ENCODE results near the gene ATP8A2.
"Not testable (repeated sequence)": the region's sequence is repeated elsewhere in the genome, so short reads cannot be mapped to it uniquely, and the experiment has no call there.

The ATP8A2 gene

DNA sequence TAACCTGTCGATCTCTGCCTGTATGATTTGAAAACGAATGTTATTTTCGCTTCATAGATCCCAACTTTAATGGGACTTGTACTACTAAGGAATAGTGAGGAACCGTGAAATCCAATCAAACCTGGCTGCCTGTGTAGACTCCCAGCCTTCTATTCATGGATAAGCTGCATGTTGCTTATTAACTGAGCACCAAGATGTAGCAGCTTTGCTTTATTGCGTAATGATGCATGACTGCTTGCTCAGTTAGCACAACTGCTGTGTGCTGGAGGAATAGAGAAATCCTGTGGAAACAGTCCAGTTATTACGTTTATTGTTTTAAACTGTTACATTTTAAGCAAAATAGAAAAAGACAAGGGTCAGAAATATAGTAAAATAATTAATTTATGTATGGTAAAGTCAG is 571.9 kb downstream of the ATP8A2 start:
- DNase-seq (ENCODE audit: extremely low read depth in 1 of 2, low read depth in 1 of 2): no peak

DNA sequence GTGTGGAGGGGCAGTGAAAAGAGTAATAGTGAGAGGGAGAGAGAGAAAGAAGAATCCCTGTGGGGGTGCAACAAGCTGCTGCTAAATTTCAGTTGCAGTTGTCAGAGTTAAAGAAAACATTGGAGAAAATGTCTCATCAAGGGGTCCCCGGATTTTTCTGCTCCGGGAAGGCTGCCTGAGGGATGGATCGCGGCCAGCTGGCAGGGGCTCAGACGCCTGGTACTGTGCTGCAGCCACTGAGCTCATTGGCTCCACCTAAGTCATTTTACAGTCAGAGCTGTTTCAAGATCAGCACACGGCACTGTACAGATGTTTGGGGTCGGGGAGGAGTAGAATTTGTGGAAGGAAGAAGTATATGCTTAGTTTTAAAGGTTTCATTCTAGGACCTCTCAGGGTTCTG is 573.8 kb downstream of the ATP8A2 start:
- no peak for DNase-seq (ENCODE audit: extremely low read depth in 1 of 2, low read depth in 1 of 2)

DNA sequence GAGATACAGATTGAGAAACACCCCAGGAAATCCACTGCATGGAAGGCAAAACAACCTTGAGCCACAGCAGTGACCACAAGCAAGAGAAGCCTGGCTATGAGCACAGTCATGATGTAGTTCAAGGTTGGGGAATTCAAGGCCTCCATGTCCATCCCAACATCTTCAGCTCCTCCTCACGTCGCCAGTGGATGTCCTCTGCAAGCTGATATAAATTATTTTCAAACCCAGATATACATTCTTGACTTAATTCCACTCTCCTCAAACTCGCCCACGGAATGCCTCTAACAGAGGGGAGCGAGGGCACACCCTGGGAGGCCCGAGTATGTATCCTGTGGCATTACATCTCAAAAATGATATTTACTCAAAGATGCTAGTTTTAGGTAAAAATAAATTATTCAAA is 574.5 kb downstream of the ATP8A2 start:
- no peak for DNase-seq (ENCODE audit: extremely low read depth in 1 of 2, low read depth in 1 of 2)

DNA sequence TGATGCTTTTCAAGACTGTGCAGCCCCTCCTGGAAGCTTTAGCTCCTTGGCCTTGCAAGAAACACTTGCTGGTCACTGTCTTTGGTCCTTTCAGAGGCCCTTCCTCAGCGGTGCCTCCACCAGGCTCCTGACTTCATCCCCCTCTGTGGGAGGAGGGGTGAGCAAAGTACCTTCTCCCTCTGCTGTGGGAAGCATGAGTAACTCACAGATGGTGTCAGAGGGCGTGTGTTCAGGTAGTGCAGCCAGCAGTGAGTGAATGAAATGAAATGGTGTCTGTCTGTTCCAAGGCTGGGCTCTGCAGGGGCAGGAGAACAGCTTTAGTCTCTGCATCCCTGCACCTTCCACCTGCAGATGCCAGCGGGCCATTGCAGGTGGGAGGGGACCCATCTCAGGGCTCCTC is 577.1 kb downstream of the ATP8A2 start:
- no peak for DNase-seq (ENCODE audit: extremely low read depth in 1 of 2, low read depth in 1 of 2)

DNA sequence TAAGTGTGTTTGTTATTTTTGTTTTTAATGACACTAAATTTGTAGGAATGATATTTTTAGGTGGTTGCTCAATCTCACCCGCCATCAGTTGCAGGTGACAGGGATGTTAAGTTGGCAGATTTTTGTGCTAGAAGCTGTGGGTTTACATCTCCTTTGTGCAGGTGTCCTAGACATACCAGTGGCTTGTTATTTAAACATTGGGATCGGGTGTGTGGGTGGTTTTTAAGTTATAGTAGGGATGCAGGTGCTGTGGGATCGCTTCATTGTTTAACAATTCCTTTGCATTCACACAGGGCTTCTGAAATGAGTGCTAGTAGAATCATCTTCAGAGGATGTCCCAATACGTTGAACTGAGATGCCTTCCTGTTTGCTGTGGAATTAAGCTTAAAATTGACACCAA is 580.1 kb downstream of the ATP8A2 start:
- DNase-seq (ENCODE audit: extremely low read depth in 1 of 2, low read depth in 1 of 2): no peak

DNA sequence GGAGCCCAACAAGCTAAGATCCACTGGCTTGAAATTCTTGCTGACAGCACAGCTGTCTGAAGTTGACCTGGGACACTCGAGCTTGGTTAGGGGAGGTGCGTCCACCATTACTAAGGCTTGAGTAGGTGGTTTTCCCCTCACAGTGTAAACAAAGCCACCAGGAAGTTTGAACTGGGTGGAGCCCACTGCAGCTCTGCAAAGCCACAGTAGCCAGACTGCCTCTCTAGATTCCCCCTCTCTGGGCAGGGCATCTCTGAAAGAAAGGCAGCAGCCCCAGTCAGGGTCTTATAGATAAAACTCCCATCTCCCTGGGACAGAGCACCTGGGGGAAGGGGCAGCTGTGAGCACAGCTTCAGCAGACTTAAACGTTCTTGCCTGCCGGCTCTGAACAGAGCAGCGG is 582.3 kb downstream of the ATP8A2 start:
- DNase-seq (ENCODE audit: extremely low read depth in 1 of 2, low read depth in 1 of 2): not testable (repeated sequence)

DNA sequence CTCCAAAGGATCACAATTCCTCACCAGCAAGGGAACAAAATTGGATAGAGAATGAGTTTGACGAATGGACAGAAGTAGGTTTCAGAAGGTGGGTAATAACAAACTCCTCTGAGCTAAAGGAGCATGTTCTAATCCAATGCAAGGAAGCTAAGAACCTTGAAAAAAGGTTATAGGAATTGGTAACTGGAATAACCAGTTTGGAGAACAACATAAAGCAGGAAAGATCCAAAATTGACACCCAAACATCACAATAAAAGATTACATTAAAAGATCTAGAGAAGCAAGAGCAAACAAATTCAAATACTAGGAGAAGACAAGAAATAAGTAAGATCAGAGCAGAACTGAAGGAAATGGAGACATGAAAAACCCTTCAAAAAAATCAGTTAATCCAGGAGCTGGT is 583.2 kb downstream of the ATP8A2 start:
- DNase-seq (ENCODE audit: extremely low read depth in 1 of 2, low read depth in 1 of 2): not testable (repeated sequence)

DNA sequence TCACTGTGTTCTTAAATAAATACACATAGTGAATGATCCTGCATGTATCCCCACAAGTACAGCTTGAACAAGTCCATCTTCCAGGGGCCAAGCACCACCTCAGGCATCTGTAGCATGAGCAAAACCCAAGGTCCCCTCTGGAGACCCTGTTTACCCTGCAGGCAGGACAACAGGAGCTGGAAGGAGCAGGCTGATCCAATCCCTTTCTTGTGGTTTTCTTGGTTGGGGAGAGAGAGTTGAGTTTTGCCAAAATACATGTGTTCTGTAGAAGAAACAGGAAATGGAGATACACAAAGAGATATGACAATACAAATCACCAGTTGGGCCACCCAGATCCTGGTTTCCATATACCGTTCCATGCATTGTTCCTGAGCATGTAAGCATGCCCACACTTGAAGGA is 587.2 kb downstream of the ATP8A2 start:
- DNase-seq (ENCODE audit: extremely low read depth in 1 of 2, low read depth in 1 of 2): no peak

DNA sequence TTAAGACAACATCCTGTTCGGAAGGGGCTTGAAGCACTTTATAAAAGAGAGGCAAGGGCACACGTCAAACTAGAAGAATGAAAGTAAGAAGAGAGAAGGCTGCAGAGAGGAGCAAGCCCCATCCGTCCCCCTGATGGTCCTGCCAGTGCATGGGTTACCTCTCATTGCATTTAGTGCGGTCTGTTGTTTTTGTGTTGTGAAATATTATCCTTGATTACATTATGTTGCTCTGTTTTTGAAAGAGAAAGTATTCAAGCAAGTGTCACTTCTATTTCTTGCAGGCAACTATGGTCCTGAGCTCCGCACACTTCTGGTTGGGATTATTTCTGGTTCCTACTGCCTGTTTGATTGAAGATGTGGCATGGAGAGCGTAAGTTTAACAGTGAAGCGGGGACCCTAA is 589.5 kb downstream of the ATP8A2 start:
- DNase-seq (ENCODE audit: extremely low read depth in 1 of 2, low read depth in 1 of 2): no peak

DNA sequence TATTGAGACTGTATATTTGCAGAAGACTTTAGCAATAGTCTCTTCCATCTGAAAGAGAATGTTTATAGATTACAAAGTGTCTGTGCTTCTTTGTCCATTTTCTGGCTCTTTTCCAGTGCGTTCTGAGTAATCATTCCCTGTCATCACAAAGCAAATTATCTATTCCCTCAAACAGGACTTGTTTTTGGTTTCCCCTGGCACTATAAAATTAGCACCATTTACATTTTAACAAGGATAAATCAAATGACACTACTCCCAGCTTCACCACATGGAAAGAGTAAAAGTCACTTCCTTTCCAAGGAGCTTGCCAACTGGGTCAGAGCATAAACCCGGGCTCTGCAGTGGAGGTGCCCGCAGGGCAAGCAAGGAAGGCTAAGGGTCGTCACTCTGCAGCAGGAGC is 591.9 kb downstream of the ATP8A2 start:
- DNase-seq (ENCODE audit: extremely low read depth in 1 of 2, low read depth in 1 of 2): no peak

DNA sequence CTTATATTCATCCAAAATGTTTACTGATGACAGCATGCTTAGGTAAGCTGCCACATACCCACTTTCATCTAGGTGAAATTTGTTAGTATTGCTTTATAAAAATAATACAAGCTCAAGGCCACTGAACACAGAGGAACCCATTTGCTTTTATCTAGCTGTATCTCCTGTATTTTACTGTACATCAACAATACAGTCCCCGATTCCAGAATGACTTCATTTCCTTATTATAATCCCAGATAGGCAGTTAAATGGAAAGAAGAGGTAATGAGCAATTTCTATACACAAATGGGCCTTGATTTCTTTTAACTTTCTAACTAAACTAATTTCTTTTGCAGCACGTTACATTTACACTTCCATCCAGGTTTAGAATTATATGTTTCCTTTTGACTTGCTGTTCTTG is 593.8 kb downstream of the ATP8A2 start:
- DNase-seq (ENCODE audit: extremely low read depth in 1 of 2, low read depth in 1 of 2): no peak

DNA sequence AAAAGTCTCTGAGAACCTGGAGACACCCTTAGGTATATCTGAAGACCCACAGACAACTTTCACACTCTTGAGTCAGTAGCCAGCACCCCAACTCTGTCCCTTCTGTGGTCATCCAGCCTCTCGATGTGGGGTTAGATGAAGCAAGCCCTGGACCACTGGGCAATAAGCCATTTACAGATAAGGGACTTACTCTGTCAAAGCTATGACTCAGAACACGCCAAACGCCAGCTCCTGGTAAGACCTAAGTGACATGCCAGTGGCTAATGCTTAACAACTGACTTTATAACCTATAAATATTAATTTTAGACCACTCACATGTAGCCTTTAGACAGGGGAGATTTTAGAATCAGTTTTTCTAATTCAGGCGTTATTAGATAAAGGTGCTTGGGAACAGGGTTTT is 594.3 kb downstream of the ATP8A2 start:
- no peak for DNase-seq (ENCODE audit: extremely low read depth in 1 of 2, low read depth in 1 of 2)

DNA sequence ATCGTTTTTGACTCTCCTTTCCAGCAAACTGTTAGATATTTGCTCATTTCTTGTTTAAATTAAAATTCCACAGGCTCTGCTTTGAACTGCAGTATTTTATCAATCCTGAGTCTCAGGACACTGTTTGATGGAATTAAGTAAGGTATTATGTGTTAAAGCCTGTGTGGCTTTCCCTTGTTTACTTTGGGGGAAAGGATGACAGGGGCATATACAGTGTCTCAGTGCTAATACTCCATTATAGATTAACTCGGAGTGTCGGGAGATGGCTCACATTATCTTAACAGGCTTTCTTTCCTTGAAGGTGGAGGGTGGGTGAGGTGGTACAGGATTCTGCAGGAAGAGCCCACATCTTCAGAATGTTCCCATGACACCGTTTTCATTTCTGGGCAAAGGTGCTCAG is 595.4 kb downstream of the ATP8A2 start:
- DNase-seq (ENCODE audit: extremely low read depth in 1 of 2, low read depth in 1 of 2): no peak

DNA sequence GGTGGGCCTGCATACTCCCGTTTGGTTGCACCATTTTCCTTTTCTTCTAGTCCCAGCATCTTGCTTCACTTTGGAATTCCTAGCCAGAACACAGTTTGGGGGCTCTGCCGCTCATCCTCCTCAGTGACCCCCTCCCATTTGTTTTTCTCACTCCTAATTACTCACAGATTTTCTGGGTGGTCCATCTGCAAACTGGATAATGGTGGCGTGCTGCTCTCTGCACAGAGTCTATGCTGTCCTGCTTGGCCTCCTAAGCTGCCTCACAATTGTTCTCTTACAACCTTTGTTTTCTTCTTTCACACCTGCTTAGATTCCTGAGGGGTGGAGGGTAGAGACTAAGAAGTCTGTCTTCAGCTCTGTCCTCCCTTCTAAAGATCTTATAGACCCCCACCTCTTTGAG is 599.3 kb downstream of the ATP8A2 start:
- no peak for DNase-seq (ENCODE audit: extremely low read depth in 1 of 2, low read depth in 1 of 2)

DNA sequence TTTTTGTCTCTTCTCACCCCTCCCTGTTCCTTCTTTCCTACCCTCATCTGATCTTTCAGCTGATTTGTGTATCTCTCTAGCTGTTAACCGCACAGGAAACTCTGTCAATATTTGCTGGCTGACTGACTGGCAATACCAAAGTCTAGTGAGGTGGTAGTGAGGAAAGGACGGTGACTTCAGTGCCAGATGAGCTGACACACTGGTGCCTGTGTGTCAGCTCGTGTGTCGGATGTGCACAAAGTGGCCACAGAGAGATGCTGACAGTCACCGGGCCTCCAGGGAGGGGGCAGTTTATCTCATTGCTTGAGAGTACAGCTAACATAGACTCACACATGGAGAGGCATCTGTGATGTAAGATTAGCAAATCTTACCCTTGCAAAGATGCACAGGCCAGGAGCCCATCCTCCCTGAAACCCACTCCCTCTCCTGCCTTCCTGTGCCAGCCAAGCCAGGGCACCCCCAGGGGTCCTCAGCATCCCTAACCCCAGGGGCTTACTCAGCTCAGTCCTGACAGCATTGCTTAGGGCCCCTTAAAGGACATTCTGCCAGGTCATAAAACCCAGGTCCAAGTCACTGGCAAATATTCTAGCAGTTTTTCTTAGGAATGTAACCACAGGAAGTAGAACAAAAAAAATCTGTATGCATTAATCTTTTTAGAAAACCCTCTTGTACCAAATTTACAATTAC is 599.8 kb downstream of the ATP8A2 start:
- peak in 1 of 2 donors; percentile 12 for DNase-seq (ENCODE audit: extremely low read depth in 1 of 2, low read depth in 1 of 2)

DNA sequence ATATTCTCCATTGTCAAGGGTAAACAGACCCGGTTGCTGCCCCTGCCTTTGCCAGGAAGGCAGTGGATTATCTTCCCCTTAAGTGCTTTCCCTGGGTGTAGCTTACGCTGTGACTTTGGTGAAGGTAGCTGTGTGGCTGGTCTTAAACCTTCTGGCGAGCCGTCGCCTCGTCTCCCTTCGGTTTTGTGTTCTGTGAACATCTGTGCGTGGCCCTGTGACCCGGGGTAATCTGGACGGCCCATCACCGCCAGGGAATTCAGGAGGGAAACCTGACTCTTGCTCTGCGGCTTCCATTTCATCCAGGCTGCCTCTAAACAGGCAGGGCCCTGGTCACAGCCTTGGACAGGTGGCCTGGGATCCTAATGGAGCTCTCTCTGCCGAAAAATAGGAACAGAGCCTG is 601.3 kb downstream of the ATP8A2 start:
- DNase-seq (ENCODE audit: extremely low read depth in 1 of 2, low read depth in 1 of 2): no peak

DNA sequence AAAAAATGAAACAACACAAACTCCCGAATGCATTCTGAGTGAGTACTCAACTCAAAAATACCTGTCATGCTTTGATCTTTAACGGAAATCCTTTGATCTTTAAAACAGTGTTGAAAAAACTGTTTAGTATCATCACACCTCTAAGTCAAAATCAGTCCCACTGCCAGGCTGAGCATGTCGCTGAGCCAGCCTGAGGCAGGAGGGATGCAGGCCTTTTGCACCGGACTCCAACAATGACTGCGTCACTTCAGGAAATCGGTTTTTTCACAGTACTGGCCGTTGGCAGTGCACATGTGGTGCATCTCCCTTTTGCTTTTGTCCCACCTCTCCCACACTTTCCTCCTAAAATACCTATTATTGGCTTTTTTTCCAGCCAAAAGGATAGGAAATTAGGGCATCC is 601.8 kb downstream of the ATP8A2 start:
- DNase-seq (ENCODE audit: extremely low read depth in 1 of 2, low read depth in 1 of 2): no peak

DNA sequence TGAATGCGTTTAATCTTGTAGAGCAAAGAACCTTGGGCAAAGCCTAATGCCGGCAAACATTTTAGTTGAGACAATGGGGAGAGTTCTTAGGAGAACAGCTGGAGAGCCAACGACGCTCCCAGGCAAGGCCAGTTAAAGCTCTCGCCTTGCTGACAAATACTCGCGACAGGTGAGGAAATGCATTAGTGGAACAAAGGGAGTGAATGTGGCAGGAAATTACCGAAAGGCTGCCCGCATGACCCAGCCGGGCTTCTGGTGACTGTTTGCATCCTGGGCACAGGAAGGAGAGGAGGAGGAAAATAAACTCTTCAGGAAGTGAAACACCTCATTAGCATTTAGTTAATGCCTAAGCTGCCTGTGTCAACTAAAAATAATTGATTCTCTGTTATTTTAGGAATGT is 605.4 kb downstream of the ATP8A2 start:
- no peak for DNase-seq (ENCODE audit: extremely low read depth in 1 of 2, low read depth in 1 of 2)

DNA sequence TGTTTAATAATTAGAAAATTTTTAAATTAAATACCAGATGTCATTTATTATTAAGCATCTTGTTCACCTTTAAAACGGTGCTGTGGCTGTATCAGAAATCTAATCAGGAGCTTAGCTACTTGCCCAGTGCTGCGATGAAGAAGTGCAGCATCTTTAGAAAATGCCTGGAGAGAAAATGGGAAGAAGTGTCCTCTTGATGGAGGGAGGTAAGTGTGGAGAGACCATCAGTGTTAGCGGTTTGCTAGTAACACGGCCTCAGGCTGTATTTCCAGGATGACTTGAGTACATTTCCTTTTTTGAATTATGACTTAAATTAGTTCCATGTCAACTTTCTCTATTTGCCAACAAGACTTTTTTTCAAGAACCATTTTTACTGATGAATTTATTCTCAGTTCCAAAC is 605.9 kb downstream of the ATP8A2 start:
- DNase-seq (ENCODE audit: extremely low read depth in 1 of 2, low read depth in 1 of 2): no peak

DNA sequence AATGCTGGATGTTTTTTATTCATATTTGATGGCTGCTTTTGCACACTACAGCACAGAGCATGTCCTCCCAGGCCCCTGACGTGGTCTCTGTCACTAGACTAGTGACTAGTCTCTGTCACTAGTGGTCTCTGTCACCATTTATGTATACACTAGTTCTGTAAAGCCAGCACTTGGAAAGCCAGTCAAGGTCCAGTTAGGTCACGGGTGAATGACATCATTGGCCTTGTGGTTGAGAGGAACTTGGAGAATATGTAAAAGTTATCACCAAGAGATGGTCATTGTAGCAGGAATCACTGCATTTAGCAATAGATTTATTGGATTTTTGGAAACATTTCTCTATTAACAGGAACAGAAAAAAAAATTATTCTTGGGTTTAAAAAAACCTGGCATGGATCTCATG is 607.2 kb downstream of the ATP8A2 start:
- no peak for DNase-seq (ENCODE audit: extremely low read depth in 1 of 2, low read depth in 1 of 2)

DNA sequence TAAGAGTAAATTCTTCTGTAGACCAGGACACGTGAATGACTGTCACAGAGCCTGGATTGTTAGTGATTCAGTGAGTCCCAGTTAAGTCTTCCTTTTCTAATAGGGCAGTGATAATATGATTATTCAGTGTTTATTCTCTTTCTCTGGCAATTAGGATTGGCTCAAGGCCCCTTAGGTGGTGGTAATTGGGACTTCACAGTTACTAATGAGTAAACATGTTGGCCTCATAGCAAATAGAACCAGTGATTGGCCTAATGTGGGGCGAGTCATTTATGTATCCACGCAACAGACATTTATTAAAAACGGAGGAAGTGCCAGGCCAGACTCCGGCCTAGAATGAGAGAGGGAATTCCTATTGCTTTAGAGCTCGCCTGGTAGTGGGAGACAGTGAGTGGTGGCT is 607.6 kb downstream of the ATP8A2 start:
- DNase-seq (ENCODE audit: extremely low read depth in 1 of 2, low read depth in 1 of 2): no peak

DNA sequence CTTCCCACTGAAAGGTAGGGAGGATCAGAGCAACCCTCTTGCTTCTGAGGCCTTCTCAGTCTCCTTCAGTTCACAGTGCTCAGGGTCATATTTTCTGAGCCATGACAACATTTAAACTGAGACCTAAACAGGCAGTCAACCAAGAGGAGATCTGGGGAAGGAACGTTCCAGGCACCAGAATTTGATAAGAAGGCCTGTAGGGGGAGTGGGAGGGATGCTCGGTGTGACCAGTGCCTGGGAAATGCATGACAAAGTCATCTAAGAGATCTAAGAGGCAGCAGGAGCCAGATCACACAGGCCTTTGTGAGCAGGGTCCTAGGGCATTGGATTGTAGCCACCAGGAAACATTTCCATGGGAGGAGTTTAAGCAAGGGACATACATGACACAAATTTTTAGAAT is 608.5 kb downstream of the ATP8A2 start:
- no peak for DNase-seq (ENCODE audit: extremely low read depth in 1 of 2, low read depth in 1 of 2)

DNA sequence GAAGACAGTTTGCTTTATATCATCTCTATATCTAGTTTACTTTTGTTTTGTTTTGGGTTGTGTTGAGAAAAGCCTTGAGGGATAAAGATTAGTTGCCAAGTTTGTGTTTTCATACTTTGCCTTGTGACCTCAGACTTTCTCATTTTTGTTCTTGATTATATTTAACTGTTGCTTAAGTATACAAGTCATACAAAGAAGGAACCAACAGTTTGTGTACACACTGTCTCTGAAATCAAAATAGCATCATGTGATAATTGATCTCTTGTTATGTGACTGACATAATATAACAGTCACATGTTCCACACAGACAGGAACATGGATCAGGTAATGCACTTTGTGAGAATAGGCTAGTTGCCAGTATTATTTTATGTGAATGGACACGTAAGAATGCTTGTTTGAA is 609.3 kb downstream of the ATP8A2 start:
- DNase-seq (ENCODE audit: extremely low read depth in 1 of 2, low read depth in 1 of 2): no peak
